ENCODE data around the gene PACS2.

Gene PACS2

DNA sequence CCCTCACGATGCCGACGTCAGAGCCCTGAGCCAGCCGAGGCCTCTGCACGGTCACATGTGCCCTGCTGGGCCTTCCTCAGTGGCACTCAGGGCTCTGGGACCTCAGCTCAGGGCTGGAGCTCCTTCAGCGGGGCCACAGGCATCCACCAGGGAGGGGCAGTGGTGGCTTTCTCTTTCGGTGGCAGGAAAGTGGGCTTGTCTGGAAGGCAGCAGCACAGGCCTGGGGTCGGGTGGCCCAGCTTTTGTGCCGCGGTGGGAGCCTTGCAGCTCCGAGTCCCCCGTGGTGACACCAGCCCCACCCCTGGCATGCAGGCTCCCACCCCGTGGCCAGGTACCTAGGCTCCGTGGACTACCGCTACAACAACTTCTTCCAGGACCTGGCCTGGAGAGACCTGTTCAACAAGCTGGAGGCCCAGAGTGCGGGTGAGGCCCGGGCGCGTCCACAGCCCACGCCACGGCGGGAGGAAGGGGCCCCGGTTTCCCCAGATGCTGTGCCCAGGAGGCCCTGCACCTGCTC is 69.6 kb downstream of the PACS2 start:
- Histone ChIP-seq H3K27me3 (ENCODE audit: insufficient read depth, low read length) (no peaks in the 10 kb centered on the region), H2AFZ (ENCODE audit: low read length, unreplicated experiment) (no peak overlapping the region), H3K79me2 (ENCODE audit: control insufficient read depth, insufficient read depth, low read length, unreplicated experiment) (no peaks in the 10 kb centered on the region), H3K27ac (ENCODE audit: low read depth, low read length) (no peak overlapping the region), H3K4me3 (ENCODE audit: low read depth, low read length) (no peak overlapping the region), H3K4me1 (ENCODE audit: control insufficient read depth, insufficient read depth, low read length, unreplicated experiment) (no peaks in the 10 kb centered on the region), H3K36me3 (ENCODE audit: insufficient read depth, low read length) (no peaks in the 10 kb centered on the region; the same call in 1 of the 2 replicates)

- no peak overlapping the region for H2AFZ ChIP-seq (ENCODE audit: low read length, unreplicated experiment)
- no peak overlapping the region for H3K4me3 ChIP-seq (ENCODE audit: low read depth, low read length)
- no peaks in the 10 kb centered on the region; the same call in 1 of the 2 replicates for H3K36me3 ChIP-seq (ENCODE audit: insufficient read depth, low read length)
- no peaks in the 10 kb centered on the region for H3K4me1 ChIP-seq (ENCODE audit: control insufficient read depth, insufficient read depth, low read length, unreplicated experiment)
- H3K27me3 ChIP-seq (ENCODE audit: insufficient read depth, low read length) = no peaks in the 10 kb centered on the region
- H3K79me2 ChIP-seq (ENCODE audit: control insufficient read depth, insufficient read depth, low read length, unreplicated experiment) = no peaks in the 10 kb centered on the region
- H3K27ac ChIP-seq (ENCODE audit: low read depth, low read length) = no peak overlapping the region
These were observed 70.2 kb downstream of the PACS2 start for GRCh38 chr14:105384605-105385321.

GRCh38 chr14:105385322-105385637 is 70.7 kb downstream of the PACS2 start:
- no peak overlapping the region for H2AFZ ChIP-seq (ENCODE audit: low read length, unreplicated experiment)
- H3K36me3 ChIP-seq (ENCODE audit: insufficient read depth, low read length) = no peaks in the 10 kb centered on the region; the same call in 1 of the 2 replicates
- no peaks in the 10 kb centered on the region for H3K27me3 ChIP-seq (ENCODE audit: insufficient read depth, low read length)
- H3K27ac ChIP-seq (ENCODE audit: low read depth, low read length) = no peak overlapping the region
- no peaks in the 10 kb centered on the region for H3K4me1 ChIP-seq (ENCODE audit: control insufficient read depth, insufficient read depth, low read length, unreplicated experiment)
- no peaks in the 10 kb centered on the region for H3K79me2 ChIP-seq (ENCODE audit: control insufficient read depth, insufficient read depth, low read length, unreplicated experiment)
- no peak overlapping the region for H3K4me3 ChIP-seq (ENCODE audit: low read depth, low read length)

- H2AFZ ChIP-seq (ENCODE audit: low read length, unreplicated experiment) = no peak overlapping the region
- no peaks in the 10 kb centered on the region for H3K4me1 ChIP-seq (ENCODE audit: control insufficient read depth, insufficient read depth, low read length, unreplicated experiment)
- no peak overlapping the region for H3K4me3 ChIP-seq (ENCODE audit: low read depth, low read length)
- no peaks in the 10 kb centered on the region; the same call in 1 of the 2 replicates for H3K36me3 ChIP-seq (ENCODE audit: insufficient read depth, low read length)
- no peaks in the 10 kb centered on the region for H3K79me2 ChIP-seq (ENCODE audit: control insufficient read depth, insufficient read depth, low read length, unreplicated experiment)
- no peaks in the 10 kb centered on the region for H3K27me3 ChIP-seq (ENCODE audit: insufficient read depth, low read length)
- H3K27ac ChIP-seq (ENCODE audit: low read depth, low read length) = no peak overlapping the region
These were observed 71.3 kb downstream of the PACS2 start for GRCh38 chr14:105385698-105386365.

GRCh38 chr14:105386581-105387529 is 72.3 kb downstream of the PACS2 start:
- Histone ChIP-seq H3K4me3 (ENCODE audit: low read depth, low read length) (no peak overlapping the region), H2AFZ (ENCODE audit: low read length, unreplicated experiment) (no peak overlapping the region), H3K27me3 (ENCODE audit: insufficient read depth, low read length) (no peaks in the 10 kb centered on the region), H3K36me3 (ENCODE audit: insufficient read depth, low read length) (no peaks in the 10 kb centered on the region; the same call in 1 of the 2 replicates), H3K79me2 (ENCODE audit: control insufficient read depth, insufficient read depth, low read length, unreplicated experiment) (no peaks in the 10 kb centered on the region), H3K27ac (ENCODE audit: low read depth, low read length) (no peak overlapping the region), H3K4me1 (ENCODE audit: control insufficient read depth, insufficient read depth, low read length, unreplicated experiment) (no peaks in the 10 kb centered on the region)

DNA sequence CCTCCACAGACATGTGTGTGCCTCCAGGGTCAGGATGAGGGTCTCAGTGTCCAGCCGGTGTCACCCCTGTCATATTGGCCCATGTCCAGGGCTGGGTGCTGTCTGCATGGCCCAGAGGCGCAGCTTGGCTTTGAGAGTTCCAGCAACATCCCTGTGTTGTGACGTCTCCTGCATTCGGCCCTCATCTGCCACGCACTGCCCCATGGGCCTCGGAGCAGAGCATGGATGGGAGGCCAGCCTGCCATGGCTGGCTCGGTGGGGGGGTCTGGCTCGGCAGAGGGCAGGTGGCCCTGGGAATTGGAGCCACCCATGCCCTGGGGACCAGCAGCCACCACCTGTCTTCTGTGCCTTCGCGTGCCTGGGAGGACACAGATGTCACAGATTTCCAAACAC is 73.0 kb downstream of the PACS2 start:
- no peaks in the 10 kb centered on the region for H3K79me2 ChIP-seq (ENCODE audit: control insufficient read depth, insufficient read depth, low read length, unreplicated experiment)
- no peak overlapping the region for H3K27ac ChIP-seq (ENCODE audit: low read depth, low read length)
- H3K27me3 ChIP-seq (ENCODE audit: insufficient read depth, low read length) = no peaks in the 10 kb centered on the region
- no peaks in the 10 kb centered on the region for H3K36me3 ChIP-seq (ENCODE audit: insufficient read depth, low read length)
- H3K4me3 ChIP-seq (ENCODE audit: low read depth, low read length) = no peak overlapping the region
- H3K4me1 ChIP-seq (ENCODE audit: control insufficient read depth, insufficient read depth, low read length, unreplicated experiment) = no peaks in the 10 kb centered on the region
- H2AFZ ChIP-seq (ENCODE audit: low read length, unreplicated experiment) = no peak overlapping the region

DNA sequence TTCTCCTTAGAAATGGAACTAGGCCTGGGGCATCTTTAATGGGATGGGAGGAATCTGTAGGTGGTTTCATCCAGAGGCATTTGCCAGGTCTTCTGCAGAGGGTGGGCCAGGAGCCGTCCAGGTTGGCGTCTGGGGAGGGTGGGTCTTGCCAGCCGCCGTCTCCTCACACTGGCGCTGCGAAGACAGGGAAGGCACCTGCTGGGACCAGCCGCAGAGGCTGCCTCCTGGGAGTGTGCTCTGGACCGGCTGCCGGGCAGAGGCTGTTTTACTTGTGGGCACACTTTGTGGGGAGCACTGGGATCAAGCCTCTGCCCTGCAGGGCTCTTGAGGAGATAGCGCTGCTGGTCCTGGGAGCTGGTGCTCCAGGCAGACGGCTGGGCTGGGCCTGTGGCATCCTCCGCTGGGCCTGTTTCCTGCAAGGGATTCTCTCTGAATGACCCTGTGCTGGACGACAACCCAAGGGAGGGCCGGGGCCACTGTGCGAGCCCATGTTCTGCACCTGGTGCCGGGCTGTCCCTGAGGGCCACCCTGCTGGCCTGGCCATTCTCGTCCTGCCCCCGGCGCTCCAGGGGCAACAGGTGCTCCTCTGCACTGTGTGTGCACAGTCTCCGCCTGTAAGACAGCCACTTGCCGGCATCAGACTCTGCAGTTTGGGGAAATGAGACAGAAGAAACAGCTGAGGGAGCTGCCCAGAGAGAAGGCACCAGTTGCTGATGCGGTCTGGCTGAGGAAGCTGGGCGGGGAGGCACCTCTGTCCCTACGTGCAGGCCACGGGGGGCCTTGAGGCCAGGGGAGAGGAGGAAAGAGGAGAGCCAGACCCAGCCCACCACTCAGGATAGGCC is 73.8 kb downstream of the PACS2 start:
- H3K27ac ChIP-seq (ENCODE audit: low read depth, low read length) = no peak overlapping the region
- no peaks in the 10 kb centered on the region for H3K4me1 ChIP-seq (ENCODE audit: control insufficient read depth, insufficient read depth, low read length, unreplicated experiment)
- no peak overlapping the region for H2AFZ ChIP-seq (ENCODE audit: low read length, unreplicated experiment)
- no peak overlapping the region for H3K4me3 ChIP-seq (ENCODE audit: low read depth, low read length)
- H3K27me3 ChIP-seq (ENCODE audit: insufficient read depth, low read length) = no peaks in the 10 kb centered on the region
- H3K36me3 ChIP-seq (ENCODE audit: insufficient read depth, low read length) = no peaks in the 10 kb centered on the region
- H3K79me2 ChIP-seq (ENCODE audit: control insufficient read depth, insufficient read depth, low read length, unreplicated experiment) = no peaks in the 10 kb centered on the region

DNA sequence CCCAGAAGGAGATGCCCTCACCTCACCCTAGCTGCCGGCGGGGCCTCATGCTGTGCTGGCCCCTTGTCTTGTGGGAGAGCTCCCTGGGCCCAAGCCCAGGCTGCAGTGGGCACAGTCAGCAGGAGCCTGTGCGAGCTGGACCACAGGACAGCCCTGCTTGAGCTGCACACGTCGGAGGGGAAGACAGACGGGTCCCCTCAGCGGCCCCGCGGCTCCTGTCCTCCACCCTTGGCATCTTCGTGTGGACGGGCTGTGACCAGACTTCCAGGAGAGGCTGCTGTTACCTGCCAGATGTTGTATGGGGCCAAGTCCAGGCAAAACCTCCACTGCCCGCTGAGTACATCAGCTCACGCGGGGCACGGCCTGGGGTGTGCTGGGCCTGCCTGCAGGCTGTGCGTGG is 74.4 kb downstream of the PACS2 start:
- H2AFZ ChIP-seq (ENCODE audit: low read length, unreplicated experiment) = no peak overlapping the region
- H3K27me3 ChIP-seq (ENCODE audit: insufficient read depth, low read length) = no peaks in the 10 kb centered on the region
- H3K27ac ChIP-seq (ENCODE audit: low read depth, low read length) = no peak overlapping the region
- H3K79me2 ChIP-seq (ENCODE audit: control insufficient read depth, insufficient read depth, low read length, unreplicated experiment) = no peaks in the 10 kb centered on the region
- H3K4me1 ChIP-seq (ENCODE audit: control insufficient read depth, insufficient read depth, low read length, unreplicated experiment) = no peaks in the 10 kb centered on the region
- no peak overlapping the region for H3K4me3 ChIP-seq (ENCODE audit: low read depth, low read length)
- H3K36me3 ChIP-seq (ENCODE audit: insufficient read depth, low read length) = no peaks in the 10 kb centered on the region

DNA sequence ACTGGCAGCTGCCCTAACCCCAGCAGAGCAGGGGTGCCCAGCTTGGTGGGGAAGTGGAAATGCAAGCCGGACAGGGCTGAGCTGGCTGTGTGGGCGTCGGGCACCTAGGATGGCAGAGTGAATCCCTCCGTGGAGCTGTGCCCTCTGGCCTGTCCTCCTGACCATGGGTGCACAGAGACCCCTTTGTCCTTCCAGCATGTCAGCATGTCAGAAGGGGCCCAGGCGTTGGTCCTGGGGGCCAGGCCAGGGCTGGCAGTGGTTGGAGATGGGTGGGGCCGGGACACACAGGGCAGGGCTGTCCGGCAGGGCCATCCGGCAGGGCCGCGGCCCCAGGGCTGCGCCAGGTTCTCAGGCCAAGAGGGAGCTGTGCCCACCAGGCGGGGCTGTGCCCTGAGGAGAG is 75.0 kb downstream of the PACS2 start:
- Histone ChIP-seq H3K27ac (ENCODE audit: low read depth, low read length) (no peak overlapping the region), H3K4me3 (ENCODE audit: low read depth, low read length) (no peak overlapping the region), H3K79me2 (ENCODE audit: control insufficient read depth, insufficient read depth, low read length, unreplicated experiment) (no peaks in the 10 kb centered on the region), H3K36me3 (ENCODE audit: insufficient read depth, low read length) (no peaks in the 10 kb centered on the region), H3K4me1 (ENCODE audit: control insufficient read depth, insufficient read depth, low read length, unreplicated experiment) (no peaks in the 10 kb centered on the region), H2AFZ (ENCODE audit: low read length, unreplicated experiment) (no peak overlapping the region), H3K27me3 (ENCODE audit: insufficient read depth, low read length) (no peaks in the 10 kb centered on the region)
